Smooth muscle cell of the brain vasculature (primary cell): ENCODE results near the gene SPG11.
"Not testable (repeated sequence)": the region's sequence is repeated elsewhere in the genome, so short reads cannot be mapped to it uniquely, and the experiment has no call there.

Experiments used
- DNase-seq: peaks from one replicate; pipeline ENCODE4 v3.0.0-alpha.2; 2012; ENCODE audit warnings: low read depth, low spot score

The SPG11 gene

GRCh38 chr15:44616974-44617373 lies 46.5 kb downstream of the SPG11 start:
- DNase-seq: no peak

GRCh38 chr15:44606740-44607139 lies 56.7 kb downstream of the SPG11 start:
- no peak for DNase-seq

- DNase-seq: no peak
Measured at GRCh38 chr15:44603126-44603525, 60.3 kb downstream of the SPG11 start.

- no peak for DNase-seq
Measured at GRCh38 chr15:44598892-44599291, 64.6 kb downstream of the SPG11 start.

GRCh38 chr15:44598066-44598465 lies 65.4 kb downstream of the SPG11 start:
- no peak for DNase-seq

- no peak for DNase-seq
Measured at GRCh38 chr15:44596511-44597010, 66.9 kb downstream of the SPG11 start.

GRCh38 chr15:44595656-44596510 lies 67.6 kb downstream of the SPG11 start:
- DNase-seq: no peak

GRCh38 chr15:44595246-44595645 lies 68.2 kb downstream of the SPG11 start:
- no peak for DNase-seq

GRCh38 chr15:44593042-44593736 lies 70.3 kb downstream of the SPG11 start:
- DNase-seq: no peak

- no peak for DNase-seq
Measured at GRCh38 chr15:44591326-44591725, 72.1 kb downstream of the SPG11 start.

GRCh38 chr15:44588541-44588940 lies 74.9 kb downstream of the SPG11 start:
- no peak for DNase-seq

- no peak for DNase-seq
Measured at GRCh38 chr15:44585633-44586032, 77.8 kb downstream of the SPG11 start.

GRCh38 chr15:44584162-44584749 lies 79.2 kb downstream of the SPG11 start:
- no peak for DNase-seq

GRCh38 chr15:44580105-44580504 lies 83.4 kb downstream of the SPG11 start:
- no peak for DNase-seq

GRCh38 chr15:44574734-44575133 lies 88.7 kb downstream of the SPG11 start:
- DNase-seq: no peak

GRCh38 chr15:44573386-44573785 lies 90.1 kb downstream of the SPG11 start:
- DNase-seq: no peak

GRCh38 chr15:44570361-44570760 lies 93.1 kb downstream of the SPG11 start:
- no peak for DNase-seq

GRCh38 chr15:44569316-44569715 lies 94.1 kb downstream of the SPG11 start:
- no peak for DNase-seq

GRCh38 chr15:44568338-44568737 lies 95.1 kb downstream of the SPG11 start:
- DNase-seq: no peak

GRCh38 chr15:44566155-44566540 lies 97.3 kb downstream of the SPG11 start:
- no peak for DNase-seq

GRCh38 chr15:44565387-44566154 lies 97.9 kb downstream of the SPG11 start:
- DNase-seq: no peak

GRCh38 chr15:44560926-44561325 lies 102.5 kb downstream of the SPG11 start:
- DNase-seq: not testable (repeated sequence)
